ENCODE results near the gene FXYD1.

GRCh38 chr19:35119091-35119490, 19.5 kb upstream of the FXYD1 start:
- TF ChIP-seq CTCF (IDR thresholded peaks at IDR 0.05; ENCODE audit: low read length) (no peak), EZH2 (optimal IDR thresholded peaks at IDR 0.05; ENCODE audit: low read depth, low read length) (no peak)
